ENCODE results near the gene BHLHA9.

DNA sequence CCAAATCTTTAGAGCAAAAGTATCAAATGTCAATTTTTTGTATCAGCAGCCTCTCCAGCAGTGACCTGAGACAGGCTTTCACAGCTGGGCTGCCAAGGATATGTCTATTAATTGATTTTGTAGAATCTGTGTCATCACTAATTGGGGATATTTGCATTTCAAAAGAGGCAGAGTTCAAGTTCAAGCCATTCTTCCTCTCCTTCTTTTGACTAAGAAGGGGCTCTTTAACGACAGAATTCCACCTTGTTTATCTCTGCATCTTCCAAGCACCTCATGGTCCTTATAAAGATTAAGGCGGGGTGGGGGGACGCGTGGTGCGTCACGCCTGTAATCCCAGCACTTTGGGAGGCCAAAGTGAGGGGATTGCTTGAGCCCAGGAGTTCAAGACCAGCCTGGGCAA, 15.2 kb upstream of the BHLHA9 start:
- TF ChIP-seq EZH2 (IDR thresholded peaks at IDR 0.05; ENCODE audit: borderline replicate concordance, low read depth, low read length, severe bottlenecking), result no peak
- TF ChIP-seq, protein P1, sequence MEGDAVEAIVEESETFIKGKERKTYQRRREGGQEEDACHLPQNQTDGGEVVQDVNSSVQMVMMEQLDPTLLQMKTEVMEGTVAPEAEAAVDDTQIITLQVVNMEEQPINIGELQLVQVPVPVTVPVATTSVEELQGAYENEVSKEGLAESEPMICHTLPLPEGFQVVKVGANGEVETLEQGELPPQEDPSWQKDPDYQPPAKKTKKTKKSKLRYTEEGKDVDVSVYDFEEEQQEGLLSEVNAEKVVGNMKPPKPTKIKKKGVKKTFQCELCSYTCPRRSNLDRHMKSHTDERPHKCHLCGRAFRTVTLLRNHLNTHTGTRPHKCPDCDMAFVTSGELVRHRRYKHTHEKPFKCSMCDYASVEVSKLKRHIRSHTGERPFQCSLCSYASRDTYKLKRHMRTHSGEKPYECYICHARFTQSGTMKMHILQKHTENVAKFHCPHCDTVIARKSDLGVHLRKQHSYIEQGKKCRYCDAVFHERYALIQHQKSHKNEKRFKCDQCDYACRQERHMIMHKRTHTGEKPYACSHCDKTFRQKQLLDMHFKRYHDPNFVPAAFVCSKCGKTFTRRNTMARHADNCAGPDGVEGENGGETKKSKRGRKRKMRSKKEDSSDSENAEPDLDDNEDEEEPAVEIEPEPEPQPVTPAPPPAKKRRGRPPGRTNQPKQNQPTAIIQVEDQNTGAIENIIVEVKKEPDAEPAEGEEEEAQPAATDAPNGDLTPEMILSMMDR (IDR thresholded peaks at IDR 0.05; ENCODE audit: extremely low read depth in 1 of 2, insufficient read depth in 1 of 2, low read depth in 1 of 2, low read length in 2 of 2), result no peak
- TF ChIP-seq JUN (IDR thresholded peaks at IDR 0.05; ENCODE audit: borderline replicate concordance, insufficient read depth, insufficient read length, low read depth), result no peak

Data from endothelial cell of umbilical vein (primary cell).